ELR (cell line): ENCODE results near the gene JUN.

Experiments
- DNase-seq: peaks from one replicate; pipeline ENCODE4 v3.0.0-alpha.2; 2015; ENCODE audit warnings: low read depth

The JUN gene

GRCh38 chr1:58762806-58763205 is 21.0 kb downstream of the JUN start:
- peak; percentile 68 for DNase-seq

DNA sequence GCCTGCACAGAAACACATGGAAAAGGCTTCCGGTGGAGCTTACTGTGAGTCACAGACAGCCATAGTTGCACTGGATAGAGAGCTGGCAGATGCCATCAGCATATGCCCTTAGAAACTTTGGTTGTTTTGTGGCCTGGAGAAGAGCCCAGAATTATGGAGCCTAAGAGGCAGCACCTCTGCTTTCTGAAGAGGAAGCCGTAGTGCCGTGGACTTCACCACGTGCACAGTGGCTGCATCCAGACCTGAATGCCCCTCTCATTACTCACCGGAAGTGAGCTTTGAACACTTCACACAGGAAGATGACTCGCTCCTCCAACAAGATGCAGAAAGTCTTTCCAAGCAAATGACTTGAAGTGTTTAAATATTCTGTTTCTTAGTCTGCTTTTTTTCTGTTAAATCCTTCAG is 28.4 kb downstream of the JUN start:
- peak; percentile 100 for DNase-seq

DNA sequence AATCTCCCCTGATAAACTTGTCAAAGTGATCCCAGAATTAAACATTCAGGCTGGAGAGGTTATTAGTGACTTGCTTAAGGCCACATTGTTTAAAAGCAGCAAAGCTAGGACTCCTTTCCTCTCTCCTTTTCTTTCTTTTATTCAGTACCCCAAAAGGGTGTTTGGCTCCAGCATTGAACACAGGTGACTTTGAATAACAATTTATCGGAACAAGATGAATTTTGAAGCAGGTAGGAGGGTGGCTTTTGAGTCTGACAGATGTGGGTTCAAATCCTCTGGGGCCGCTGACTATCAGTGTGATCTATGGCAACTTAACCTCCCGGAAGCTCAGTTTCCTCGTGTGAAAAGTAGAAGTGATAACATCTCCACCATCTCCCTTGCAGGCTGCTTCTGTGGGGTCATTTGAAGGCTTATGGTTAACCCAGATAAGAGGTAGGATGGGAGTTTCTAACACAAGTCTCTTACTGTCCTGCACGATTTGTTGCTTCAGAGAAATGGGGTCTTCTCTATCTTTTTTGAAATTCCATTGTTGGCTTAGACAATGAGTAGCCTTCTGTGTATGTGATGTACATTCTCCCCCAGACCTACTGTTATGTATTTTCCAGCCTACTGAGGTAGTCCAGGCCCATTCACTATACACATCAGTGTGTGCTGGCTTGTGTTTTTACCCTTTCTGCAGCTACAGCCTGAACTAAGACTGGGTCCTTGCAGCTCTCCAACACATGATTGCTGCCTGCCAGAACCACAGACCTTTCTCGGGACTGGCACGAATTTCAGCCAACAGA is 29.0 kb downstream of the JUN start:
- no peak for DNase-seq

GRCh38 chr1:58754073-58754613 is 29.7 kb downstream of the JUN start:
- peak; percentile 77 for DNase-seq

GRCh38 chr1:58753431-58753866 is 30.4 kb downstream of the JUN start:
- no peak for DNase-seq

GRCh38 chr1:58749646-58750045 is 34.2 kb downstream of the JUN start:
- DNase-seq = no peak

DNA sequence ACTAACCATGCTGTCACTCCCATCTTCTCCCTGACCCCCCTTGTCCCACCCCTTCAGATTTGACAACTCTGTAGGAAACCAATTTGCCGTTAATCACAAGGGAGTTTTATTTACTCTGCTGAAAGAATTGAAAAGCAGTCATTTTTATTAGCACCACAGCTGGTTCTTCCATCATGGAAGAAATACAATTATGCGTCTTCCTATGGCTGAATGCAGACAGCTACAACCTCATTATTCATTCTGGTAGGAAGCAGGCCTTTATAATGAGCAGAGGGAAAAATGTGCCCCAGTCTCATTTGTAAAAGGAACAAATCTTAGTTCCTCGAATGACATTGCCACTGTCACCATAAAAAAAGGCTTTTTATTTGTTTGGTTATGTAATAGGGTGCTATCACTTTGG is 35.2 kb downstream of the JUN start:
- no peak for DNase-seq

DNA sequence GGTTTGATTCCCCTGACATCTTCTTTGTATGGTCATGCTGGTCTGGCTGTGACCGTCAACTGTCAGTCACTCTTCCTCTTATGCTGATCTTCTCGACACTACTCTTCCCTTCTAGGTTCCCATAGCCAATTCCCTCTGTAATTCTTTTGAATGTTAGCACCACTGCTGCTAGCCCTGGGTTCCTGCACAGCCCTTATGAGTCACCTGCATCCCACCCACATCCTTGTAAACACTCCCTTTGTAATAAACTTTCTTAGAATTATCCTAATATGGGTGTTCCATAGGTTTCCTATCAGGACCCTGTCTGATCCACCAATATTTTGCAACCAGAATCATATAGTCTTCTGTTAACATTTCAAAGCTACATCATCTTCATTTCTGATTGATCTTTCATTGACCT is 37.1 kb downstream of the JUN start:
- DNase-seq = peak; percentile 76

DNA sequence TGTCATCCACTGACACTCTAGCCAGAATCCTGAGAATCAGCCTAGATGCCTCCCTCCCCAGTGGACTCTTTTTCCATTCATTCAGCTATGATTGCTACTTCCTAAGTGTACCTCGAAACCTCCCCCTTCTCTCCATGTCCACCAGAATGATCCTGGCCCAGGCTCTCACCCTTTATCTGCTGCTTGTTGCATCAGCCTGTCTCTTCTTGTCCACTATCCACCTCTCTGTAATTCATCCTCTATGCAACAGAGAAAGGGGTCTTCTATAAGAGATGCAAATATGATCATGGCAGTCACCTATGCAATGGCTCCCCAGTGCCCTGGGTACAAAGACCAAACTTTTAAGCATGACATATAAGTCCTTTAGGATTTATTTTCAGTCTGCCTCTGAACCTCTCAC is 37.7 kb downstream of the JUN start:
- no peak for DNase-seq

DNA sequence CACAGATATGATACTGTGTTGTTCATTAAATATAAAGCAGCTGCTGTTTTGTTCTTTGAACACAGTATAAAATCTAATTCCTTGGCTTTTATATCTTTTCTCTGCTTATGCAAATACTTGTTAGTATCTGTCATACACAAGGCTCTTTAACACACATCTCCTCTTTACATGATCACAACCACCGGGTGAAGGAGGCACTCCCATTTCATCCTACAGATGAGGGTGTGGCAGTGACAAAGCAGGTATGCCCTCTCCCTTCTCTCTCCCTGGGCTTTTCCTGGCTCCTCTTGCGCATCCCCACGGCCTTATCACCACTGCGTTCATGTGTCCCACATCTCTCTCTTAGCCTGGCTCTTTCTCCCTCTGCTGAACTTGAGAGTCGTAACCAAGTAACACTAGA is 38.2 kb downstream of the JUN start:
- no peak for DNase-seq

DNA sequence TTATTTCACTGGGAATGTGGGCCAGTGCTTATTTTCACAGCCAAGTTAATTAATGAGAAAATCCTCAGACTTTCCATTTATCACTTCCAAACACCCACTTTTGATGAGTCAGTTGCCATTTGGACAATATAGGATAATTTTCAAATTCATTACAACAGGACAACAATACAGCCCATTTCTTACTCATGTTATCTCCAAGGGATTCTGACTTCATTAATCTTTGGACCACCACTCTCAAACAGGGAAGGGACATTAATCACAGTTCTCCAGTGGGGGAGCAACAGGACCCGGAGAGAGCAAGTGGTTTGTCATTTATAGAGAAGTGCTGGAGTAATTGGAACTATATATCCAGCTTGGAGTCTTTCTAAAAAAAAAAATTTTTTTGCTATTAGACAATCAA is 38.7 kb downstream of the JUN start:
- DNase-seq = no peak

DNA sequence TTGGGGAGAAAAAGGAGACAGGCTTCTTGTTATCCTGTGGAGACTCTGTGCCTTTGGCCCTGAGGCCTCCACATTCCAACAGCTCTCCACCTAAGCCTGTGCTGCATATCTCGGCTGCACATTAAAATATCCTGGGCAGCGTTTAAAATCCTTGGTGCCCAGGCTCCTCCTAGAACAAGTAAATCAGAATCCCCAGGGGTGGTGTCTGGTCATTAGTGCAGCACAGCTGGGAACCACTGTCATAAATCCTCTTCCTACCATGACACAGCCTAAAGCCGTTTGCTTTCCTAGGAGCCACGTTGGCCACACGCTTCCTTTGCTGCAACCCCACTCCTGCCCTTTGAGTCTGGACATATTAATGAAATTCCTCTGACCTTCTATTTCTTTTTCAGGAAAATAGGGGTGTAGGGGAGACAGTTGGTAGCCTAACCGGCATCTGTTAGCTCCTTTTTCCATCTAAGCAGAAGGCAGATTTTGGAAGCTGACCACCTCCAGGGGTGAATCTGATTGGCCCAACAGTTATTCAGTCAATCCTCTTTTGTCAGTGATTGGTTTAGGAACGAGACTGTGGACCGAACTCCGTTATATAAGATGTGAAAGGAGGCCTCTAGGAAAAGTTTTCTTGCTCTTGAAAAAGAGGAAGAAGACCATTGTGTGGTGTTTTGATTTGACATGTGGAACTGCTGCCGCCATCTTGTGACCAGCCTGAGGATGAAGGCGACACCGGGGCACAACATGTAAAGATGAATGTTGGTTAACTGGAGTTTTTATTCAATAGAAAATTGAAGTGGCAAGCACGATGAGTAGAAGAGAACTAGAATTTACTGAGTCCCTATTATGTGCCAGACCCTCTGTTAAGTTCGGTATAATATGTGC is 41.9 kb downstream of the JUN start:
- DNase-seq = no peak

- DNase-seq = peak; percentile 87
Measured at GRCh38 chr1:58739856-58740466, 43.9 kb downstream of the JUN start.

- no peak for DNase-seq
Measured at GRCh38 chr1:58738876-58739275, 45.0 kb downstream of the JUN start.

- DNase-seq = no peak
Measured at GRCh38 chr1:58735586-58735985, 48.3 kb downstream of the JUN start.

GRCh38 chr1:58734630-58735029 is 49.2 kb downstream of the JUN start:
- DNase-seq = no peak

DNA sequence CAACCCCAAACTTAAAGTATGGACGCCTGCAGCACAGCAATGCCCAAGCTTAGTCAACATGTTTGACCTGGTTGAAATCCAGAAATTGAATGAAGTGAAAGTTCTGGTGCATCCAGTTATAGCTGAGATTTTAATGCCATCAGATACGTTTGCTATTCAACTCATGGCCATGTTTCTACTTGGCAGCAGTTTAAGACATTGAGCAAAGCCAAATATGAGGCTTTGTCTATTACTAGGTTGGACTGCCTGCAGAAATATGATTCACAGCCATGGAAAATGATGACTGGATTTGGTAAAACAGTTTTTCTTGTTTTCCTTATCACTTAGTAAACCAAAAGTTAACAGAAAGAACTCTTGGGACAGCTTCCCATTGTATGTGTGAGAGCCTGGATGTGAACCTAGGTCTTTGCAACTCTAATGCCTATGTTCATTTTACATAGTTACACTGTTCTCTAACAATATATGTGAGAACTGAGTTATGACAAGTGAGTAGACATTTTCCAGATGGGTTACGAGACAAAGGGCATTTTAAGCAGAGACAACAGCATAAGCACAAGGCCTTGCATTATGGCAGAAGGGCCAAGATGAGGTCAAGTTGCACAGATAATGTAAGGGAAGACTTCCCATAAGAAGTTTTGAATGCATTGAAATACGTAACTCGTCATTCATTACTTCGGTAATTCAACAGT is 51.6 kb downstream of the JUN start:
- no peak for DNase-seq
